ENCODE data around the gene HOXC4. TPM values are rescaled to one million over a fixed set of nuclear protein-coding genes. Genes with fewer than 3 reads are reported as not detected.

The HOXC4 gene
- total and polyA plus RNA-seq, 2 of the 8 experiments (the other 6 are each of a cell fraction or from before 2014, with no cell fraction given): not detected

GRCh38 chr12:54010972-54011664 is 42.5 kb upstream of the HOXC4 start (continued):
- TF ChIP-seq ATF2 (IDR thresholded peaks at IDR 0.05; ENCODE audit: low read length): no peak
- TF ChIP-seq SIN3A (conservative IDR thresholded peaks at IDR 0.05 in 1 of 2, IDR thresholded peaks at IDR 0.05 in 1 of 2; ENCODE audit: low read depth in 1 of 2, low read length in 2 of 2): no peak
- no peak for TF ChIP-seq MAX (IDR thresholded peaks at IDR 0.05)
- no peak for TF ChIP-seq CHD7 (IDR thresholded peaks at IDR 0.05; ENCODE audit: insufficient replicate concordance, low read length)
- no peak for TF ChIP-seq KDM1A (IDR thresholded peaks at IDR 0.05; ENCODE audit: borderline replicate concordance, low read length)

All from H1 (cell line).